Kidney tubule cell (primary cell): ENCODE results near the gene TP53RK.
"Not testable (repeated sequence)": the region's sequence is repeated elsewhere in the genome, so short reads cannot be mapped to it uniquely, and the experiment has no call there.

Experiments
- DNase-seq: peaks from one replicate; pipeline ENCODE4 v3.0.0-alpha.2; 2018; ENCODE audit warnings: low spot score

Gene TP53RK

DNA sequence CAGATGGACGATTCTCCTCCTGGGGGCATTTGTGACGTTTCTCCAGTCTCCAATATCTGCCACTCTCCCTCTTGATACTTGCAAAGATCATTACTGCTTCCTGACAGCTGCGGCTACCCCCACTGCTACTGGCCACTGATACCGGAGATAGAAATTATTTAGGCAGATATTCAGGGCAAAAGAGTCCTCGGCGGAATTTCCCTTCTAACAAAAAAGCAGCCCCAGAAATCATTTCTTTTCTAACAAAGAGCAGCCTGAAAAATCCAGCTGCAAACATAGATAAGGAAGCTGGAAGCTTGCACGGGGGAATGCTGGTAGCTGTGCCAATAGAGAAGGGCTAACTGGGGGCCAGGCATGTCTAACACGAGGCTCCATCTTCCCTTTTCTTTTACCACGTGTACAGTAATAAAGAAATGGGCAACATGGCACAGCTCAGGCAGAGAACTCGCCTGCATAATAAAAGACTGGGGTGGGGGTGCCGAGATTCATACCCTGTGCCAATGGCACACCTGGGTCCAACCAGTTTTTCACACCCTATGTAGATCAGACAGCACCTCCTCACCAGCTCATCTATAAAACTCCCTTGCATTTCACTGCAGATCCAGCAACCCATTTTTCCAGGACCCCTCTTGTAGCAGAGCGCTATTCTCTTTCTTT is 6.1 kb downstream of the TP53RK start:
- DNase-seq, result no peak

DNA sequence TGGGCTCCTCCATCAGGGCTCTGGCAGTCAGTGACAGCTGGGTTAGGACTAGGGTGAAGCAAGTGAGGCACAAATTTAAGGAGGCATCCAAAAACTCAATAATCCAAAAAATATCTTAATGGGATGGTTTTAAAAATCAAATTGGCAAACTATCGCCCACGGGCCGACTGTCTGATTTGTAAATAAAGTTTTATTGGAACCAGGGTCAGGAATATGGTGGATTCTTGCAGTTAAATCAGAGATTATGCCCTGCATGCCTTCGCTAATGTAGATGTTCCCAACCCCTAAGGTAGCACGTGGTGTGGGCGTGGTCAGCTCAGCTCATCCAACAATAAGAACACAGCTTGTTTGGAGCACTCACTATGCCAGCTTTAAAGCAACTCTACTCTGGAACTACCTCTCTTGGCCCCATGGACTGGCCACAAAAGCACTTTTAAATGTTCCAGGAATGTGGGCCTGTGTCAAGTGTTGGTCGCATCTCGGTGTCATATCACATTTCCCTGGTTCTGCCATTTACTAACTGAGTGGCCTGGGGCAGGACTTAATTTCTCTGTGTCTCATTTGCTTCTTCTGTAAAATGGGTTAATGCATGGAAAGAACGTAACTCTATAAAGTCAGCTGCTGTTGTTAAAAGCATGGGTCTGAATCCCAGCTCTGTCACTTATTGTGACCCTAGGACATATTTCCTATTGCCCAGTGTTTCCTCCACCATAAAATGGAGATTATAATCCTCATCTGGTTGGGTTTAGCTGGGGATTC is 7.0 kb downstream of the TP53RK start:
- no peak for DNase-seq

DNA sequence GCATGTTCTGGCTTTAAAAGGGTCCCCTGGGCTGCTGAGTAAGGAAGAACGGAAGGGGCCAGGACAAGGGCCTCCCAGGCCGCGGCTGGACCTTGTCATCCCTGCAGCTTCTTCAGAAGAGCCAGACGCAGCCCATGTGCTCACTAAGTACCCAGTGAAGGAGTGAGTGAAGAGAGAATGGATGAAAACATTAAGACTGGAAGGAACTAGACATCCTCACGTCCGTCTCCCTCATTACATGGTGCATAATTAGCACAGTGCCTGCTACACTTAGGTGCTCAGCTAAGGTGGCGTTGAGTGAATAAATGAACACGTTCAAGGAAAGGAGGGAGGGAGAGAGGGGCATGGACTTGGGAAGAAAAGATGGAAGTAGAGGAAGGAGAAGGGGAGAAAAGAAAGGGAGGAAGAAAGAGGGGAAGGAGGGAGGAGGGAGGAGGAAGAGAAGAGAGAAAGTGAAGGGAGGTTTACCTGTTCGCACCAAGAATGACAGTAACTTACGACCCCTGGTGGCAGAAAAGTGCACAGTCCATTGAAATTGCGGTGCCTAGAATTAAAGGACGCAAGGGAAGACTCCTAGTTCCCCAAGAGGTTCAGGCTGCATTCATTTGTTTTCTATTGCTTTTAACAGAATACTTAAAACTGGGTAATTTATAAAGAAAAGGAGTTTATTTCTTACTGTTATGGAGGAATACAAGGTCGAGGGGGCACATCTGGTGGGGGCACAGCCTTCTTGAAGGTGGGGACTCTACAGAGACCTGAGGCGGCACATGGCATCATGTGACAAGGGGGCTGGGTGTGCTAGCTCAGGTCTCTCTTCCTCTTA is 8.0 kb downstream of the TP53RK start:
- peak; percentile 57 for DNase-seq

DNA sequence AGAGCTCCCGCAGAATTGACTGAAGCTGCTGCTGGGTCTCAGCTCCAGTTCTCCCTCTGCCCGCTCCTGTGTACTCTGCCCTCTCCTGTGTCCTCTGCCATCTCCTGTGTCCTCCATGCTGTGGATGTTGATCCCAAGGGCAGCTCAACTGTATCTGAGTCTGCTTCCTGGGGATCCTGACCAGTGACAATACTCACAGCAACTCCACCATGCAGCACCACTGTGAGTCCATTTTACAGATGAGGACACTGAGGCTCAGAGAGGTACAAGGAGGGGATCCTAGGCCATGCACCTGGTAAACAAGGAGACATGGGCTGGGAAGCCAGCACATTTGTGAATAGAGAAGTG is 8.6 kb downstream of the TP53RK start:
- no peak for DNase-seq

DNA sequence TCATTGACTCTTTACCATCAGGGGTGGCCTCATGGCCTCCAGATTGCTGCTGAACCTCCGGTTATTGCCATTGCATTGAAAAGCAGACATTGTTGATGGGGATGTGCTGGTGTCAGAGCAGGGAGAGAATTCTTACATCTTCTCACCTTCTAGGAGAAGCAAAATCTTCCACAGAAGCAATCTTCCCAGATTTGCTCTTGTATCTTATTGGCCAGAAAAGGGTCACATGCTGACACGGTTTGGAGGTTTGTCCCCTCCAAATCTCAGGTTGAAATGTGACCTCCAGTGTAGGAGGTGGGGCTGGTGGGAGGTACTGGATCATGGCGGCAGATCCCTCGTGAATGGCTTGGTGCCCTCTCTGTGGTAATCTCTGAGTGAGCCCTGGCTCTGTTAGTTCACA is 10.7 kb downstream of the TP53RK start:
- DNase-seq, result no peak

DNA sequence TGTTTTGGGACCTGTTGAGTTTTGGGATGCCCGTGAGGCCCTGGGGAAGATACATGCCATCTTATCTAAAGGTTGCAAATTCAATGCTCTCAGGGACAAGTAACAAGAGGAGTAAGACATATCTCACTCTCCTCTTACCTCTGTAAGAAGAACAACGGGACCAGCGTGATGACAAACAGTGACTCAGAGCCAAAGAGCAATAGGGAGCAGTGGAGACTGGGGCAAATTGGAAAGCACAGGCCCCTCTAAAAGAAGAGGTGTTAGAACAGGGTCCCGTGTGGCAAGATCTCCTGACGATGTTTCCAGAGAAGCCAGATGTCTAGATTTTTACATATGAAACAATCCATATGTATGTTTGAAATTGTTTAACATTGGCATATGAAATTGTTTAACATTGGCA is 11.6 kb downstream of the TP53RK start:
- no peak for DNase-seq

DNA sequence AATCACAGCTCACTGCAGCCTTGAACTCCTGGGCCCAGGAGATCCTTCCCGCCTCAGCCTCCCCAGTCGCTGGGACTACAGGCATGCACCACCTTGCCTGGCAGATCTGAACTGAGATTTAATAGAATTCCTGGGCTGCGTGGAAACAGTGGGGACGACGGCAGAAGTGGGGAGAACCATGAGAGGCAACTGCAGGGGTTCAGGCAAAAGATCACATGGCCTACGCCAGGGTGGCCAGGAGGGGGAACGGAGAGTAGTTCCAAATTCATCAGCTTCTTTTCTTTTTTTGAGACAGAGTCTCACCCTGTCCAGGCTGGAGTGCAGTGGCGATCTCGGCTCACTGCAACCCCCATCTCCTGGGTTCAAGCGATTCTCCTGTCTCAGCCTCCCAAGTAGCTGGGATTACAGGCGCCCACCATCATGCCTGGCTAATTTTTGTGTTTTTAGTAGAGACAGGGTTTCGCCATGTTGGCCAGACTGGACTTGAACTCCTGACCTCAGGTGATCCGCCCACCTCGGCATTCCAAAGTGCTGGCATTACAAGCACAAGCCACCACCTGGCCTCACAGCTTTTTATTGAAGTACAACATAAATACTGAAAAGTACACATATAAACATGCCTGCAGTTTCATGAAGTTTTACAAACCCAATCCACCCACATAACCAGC is 12.5 kb downstream of the TP53RK start:
- not testable (repeated sequence) for DNase-seq

DNA sequence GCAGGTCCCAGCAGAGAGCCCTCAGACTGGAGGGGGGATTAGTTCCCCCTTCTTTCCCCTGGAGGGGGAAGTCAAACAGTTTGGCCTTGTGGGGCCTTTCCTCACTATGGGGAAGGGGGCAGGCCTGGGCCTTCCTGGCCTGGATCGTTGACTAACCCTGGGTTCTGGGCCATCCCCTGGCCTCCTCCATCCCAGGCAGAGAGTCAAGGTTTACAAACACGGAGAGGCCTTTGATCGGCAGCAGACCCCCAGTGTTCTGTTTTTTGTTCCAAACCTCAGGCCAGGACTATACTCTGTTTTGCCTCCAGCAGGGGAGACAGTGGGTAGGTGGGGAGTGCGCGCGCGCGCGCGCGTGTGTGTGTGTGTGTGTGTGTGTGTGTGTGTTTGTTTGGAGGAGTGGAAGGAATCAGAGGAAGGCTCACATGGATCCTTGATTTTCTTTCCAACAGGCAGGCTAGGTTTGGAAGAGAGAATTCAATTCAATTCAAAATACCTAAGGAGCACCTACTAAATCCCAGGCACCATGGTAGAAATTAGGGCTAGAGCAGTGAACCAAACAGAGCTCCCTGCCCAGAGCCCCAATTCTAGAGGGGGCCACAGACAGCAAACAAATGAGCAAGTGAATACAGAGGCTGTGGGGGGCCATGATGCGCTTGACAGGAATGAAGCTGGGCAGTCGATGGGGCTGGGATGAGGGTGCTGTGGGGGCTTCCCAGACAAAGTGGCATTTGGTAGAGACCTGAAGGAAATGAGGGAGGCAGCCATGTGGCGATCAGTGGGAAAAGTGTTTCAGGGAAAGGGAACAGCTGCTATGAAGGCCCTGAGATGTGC is 14.8 kb downstream of the TP53RK start:
- no peak for DNase-seq

DNA sequence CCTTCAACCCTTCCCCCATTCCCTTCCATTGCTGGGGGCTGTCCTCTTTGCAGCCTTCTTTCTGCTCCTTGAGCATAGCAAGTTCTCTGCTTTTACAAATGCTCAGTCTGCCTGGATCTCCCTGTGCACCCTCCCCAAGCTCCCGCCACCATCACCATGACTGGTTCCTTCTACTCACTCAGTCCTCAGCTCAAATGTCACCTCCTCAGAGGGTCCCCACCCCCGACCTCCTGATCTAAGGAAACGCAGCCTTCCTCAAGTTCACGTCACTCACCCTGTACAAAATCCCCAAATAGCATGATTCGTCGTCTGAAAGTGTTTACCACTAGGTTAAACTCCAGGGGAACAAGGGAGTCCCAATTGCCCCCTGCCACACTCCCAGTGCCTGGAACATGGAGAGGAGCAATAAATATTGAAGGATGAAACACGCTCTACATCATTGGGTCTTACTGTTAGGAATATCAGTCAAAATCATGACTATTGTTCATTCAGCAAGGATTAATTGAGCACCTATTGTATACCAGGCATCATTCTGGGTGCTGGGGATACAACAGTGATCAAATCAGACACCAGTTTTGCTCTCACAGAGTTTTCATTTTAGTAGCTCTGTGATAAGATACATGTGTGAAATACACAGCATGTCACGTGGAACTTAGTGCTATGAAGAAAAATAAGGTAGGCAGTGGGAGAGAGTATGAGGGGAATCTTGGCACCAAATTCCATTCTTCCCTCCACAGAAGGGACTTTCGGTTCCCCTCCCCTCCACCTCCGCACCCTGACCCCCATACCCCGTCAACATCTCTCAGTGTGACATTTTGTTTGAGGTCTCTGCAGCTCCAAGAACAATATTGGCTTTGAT is 15.6 kb downstream of the TP53RK start:
- no peak for DNase-seq

DNA sequence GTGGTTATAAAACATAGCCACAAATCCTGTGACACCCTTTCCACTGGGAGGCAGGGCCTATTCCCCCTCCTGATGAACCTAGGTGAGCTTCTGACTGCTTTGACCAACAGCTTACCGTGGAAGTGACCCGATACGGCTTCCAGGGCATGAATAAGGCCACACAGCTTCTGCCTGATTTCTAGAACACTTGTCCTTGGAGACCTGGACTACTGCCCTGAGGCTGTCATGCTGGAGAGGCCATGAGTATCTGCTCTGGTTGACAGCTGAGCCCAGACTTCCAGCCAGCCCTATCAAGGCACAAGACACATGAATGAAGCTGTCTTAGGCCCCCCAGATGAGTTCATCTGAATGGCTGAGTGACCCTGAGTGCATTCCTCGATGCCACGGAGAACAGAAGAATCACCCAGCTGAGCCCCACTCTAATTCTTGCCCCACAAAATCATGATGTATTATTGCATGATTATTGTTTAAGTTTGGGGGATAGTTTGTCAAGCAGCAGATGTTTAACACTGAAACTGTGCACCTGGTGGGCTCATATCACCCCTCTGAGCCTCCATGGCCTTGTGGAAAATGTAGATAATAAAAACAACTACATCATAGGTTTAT is 16.6 kb downstream of the TP53RK start:
- no peak for DNase-seq

DNA sequence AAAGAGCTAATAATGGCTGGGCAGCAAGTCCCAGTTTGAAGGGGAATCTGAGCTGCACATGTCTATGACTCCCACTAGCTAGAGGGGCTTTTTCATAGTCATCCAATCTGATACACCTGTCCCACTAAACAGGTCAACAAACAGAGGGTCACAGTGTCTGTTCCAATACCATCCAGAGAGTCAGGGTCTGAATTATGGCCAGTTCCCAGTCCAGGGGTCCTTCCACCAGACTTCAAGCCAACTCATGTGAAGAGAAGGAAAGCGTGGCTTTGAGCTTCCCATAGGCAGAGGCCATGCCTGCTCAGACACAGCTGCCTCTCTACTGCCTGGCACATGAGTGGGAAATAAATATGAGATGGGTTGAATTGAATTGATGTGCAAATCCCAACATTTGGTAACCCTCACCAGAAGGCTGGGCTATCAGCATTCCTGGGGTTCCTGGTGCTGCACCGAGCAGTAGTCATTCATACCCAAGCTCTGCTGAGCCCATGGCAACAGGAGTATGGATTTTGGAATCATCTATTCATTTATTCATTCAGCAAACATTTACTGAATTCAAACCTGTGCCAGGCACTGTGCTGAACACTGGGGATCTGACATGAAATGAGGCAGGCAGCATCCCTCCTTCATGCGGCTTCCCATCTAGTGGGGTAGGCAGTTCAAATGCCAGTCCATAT is 17.2 kb downstream of the TP53RK start:
- no peak for DNase-seq

DNA sequence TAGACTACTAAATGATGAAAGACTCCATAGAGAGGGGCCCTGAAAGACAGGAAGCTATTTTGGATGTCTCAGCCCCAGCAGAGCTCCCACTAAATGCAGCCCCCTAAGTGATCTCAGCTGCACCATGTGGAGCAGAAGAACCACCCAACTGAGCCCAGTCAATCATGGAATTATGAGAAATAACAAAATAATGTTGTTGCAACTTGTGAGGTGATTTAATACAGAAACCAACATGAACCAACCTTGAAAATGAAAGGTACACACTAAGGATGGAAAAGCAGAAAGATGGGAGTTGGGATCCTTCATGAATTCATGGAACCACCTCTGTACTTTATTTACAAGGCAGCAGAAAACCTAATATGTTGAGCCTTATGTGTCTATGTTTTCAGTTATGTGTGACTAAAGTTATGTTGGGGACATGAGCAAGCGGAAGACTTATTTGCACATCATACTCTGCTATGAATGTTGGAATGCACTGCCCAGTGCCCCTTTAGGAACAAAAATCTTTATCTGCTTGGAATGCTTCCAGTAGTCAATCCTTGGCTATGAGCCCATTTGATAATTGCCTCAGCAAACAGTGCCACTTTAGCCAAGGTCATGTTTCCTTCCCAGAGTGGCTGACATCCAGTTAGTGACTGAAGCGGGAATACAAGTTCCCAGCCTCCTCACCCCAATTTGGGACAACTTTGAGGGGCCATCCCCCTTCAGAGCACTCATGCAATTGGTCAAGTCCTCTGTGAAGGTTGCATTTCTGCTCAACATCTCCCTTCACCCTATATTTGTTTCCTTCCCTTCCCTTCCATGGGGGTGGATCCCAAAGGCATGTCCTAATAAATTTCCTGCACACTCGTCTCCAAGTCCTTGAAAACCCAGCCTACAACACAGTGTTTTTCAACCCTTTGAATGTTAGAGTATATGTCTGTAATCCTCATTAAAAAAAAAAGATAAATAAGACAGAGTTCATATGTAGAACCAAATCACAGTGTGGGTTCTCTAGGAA is 18.4 kb downstream of the TP53RK start:
- DNase-seq, result no peak

DNA sequence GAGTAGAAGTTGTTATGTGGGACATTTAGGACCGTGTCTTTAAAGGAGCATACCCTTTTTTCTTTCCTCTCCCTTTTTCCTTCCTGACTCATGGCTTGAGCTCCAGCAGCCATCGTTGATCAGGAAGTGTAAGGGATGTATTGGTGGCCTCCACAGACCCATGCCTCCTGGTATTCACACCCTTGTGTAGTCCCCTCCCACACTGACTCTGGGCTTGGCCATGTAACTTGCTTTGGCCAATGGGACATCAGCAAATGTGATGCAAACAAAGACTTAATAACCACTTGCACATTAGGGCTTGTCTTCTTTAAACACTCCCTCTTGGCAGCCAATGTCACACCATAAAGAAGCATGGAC is 19.0 kb downstream of the TP53RK start:
- no peak for DNase-seq

DNA sequence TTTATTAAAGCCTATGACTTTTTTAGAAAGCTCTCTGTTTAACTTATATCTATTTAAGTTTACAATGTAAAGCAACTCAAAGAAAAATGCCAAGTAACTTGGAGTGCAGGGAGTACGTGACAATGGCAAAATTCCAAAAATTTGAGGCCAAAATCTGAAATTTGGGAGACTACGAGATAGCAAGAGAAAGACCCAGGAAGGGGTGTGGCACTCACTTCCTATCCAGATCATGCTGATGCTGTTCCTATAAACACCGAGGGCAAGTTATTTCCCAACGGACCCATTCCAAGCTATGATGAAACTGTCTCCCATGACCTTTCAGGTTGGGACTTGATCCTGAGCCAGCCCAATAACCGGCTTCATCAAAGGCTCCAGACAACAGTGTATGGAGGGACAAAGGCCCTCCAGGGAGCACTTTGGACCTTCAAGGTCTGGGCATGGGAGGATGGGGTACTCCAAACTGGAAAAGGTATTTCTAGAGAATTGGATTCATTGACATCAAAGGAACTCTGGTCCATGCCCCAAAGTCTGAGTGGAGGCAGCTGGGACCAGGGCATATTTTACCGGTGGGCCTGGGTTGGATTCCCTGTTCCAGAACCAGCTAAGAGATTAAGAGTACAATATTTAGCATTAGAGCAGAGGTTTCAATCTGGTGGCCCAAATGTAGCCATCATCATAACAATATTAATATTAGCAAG is 22.3 kb downstream of the TP53RK start:
- no peak for DNase-seq

DNA sequence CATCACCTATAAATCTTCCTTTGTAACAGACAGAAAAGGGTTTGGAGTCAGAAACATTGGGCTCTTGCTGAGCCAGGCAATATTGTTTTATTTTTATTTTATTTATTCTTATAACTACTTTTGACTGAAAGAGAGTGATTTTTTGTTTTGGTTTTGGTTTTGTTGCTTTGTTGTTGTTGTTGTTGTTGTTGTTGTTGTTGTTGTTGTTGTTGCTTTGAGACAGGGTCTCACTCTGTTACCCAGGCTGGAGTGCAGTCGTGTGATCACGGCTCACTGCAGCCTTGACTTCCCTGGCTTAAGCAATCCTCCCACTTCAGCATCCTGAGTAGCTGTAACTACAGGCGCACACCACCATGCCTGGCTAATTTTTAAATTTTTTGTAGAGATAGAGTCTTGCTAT is 22.9 kb downstream of the TP53RK start:
- no peak for DNase-seq

DNA sequence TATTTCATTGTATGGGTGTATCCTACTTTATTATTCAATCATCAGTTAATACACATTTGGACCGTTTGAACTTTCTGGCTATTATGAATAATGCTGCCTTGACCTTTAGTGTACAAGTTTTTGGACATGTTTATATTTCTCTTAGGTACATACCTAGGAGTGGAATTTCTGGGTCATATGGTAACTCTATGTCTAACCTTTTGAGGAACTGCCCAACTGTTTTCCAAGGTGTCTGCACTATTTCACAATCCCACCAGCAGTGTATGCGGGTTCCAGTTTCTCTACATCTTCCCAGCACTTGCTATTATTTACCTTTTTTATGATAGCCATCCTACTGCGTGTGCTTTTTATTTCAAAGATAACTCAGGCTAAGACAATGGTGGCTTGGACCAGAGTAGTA is 23.6 kb downstream of the TP53RK start:
- no peak for DNase-seq

DNA sequence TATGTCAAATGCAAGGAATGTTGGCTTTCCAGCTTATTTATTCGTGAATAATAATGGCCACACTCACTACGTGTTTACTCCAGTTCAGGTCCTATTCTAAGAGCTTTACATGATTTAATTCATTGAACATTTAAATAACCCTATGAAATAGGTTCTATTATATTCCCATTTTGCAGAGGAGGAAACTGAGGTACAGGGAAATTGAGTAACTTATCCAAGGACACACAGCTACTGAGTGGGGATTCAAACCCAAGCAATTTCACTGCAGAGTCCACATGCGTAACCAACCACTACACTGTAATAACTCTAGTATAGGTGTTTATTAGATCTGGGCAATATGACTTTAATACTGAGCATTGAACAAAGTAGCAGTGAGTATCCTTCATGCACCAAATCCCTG is 25.7 kb downstream of the TP53RK start:
- DNase-seq, result no peak

DNA sequence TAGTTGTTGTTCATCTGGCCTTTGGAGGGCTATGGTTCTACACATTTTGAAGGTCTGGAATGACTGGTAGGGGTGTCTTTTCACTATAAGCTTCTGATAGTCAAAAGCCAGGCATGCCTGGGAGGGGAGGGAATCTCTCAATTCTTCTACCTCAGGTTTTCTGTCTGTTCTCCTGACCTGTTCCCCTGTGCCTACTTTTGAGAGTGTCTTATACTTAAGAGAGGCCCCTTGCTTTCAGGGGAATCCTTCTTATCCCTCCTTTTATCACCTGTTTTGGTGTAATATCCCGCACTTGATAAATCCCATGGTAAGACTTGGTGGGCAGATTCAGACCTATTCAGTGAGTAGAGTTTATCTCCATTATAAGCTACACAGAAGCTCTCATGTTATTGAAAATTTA is 27.6 kb downstream of the TP53RK start:
- DNase-seq, result no peak
